HL-60 (cell line): ENCODE results near the gene PIGQ.

Experiments
- GABPA ChIP-seq: IDR thresholded peaks from 2 replicates; pipeline ENCODE4 v1.6.1; 2012; ENCODE audit warnings: low read depth
- POLR2AphosphoS5 ChIP-seq: IDR thresholded peaks from 2 replicates; pipeline ENCODE4 v1.6.1; 2012; ENCODE audit warnings: low read depth
- SPI1 ChIP-seq: IDR thresholded peaks from 2 replicates; pipeline ENCODE4 v1.6.1; 2012; ENCODE audit warnings: low read depth, mild to moderate bottlenecking, borderline replicate concordance
- TF ChIP-seq, protein P1 (sequence below): IDR thresholded peaks from one replicate; pipeline ENCODE4 v1.5.1; 2011; ENCODE audit warnings: low read length, control low read depth, inconsistent platforms; ENCODE audit not compliant: insufficient read depth

DNA sequence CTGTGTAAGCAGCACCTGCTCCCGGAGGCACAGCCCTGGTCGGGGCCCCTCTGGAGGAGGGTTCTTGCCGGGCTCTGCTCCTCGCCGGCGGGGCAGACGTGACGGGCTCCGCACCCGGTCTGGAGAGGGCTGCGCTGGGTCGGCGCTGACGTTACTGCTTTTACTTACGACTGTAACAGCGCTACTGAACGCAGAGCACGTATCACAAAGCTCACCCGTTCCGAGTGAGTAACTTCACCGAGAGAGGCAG is 18.8 kb downstream of the PIGQ start:
- TF ChIP-seq, protein P1, sequence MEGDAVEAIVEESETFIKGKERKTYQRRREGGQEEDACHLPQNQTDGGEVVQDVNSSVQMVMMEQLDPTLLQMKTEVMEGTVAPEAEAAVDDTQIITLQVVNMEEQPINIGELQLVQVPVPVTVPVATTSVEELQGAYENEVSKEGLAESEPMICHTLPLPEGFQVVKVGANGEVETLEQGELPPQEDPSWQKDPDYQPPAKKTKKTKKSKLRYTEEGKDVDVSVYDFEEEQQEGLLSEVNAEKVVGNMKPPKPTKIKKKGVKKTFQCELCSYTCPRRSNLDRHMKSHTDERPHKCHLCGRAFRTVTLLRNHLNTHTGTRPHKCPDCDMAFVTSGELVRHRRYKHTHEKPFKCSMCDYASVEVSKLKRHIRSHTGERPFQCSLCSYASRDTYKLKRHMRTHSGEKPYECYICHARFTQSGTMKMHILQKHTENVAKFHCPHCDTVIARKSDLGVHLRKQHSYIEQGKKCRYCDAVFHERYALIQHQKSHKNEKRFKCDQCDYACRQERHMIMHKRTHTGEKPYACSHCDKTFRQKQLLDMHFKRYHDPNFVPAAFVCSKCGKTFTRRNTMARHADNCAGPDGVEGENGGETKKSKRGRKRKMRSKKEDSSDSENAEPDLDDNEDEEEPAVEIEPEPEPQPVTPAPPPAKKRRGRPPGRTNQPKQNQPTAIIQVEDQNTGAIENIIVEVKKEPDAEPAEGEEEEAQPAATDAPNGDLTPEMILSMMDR, result no peak
- TF ChIP-seq POLR2AphosphoS5 (no peak), GABPA (no peak), SPI1 (no peak)
